ENCODE measurements around the gene SCAF1.

Gene SCAF1

GRCh38 chr19:49646586-49646985 lies 4.6 kb downstream of the SCAF1 start:
- DNase-seq (ENCODE audit: low read depth, low spot score): no peak

GRCh38 chr19:49651029-49651819 lies 9.2 kb downstream of the SCAF1 start:
- DNase-seq (ENCODE audit: low read depth, low spot score): no peak

- no peak for DNase-seq (ENCODE audit: low read depth, low spot score)
Observed at GRCh38 chr19:49651820-49652550, 10.0 kb downstream of the SCAF1 start.

DNA sequence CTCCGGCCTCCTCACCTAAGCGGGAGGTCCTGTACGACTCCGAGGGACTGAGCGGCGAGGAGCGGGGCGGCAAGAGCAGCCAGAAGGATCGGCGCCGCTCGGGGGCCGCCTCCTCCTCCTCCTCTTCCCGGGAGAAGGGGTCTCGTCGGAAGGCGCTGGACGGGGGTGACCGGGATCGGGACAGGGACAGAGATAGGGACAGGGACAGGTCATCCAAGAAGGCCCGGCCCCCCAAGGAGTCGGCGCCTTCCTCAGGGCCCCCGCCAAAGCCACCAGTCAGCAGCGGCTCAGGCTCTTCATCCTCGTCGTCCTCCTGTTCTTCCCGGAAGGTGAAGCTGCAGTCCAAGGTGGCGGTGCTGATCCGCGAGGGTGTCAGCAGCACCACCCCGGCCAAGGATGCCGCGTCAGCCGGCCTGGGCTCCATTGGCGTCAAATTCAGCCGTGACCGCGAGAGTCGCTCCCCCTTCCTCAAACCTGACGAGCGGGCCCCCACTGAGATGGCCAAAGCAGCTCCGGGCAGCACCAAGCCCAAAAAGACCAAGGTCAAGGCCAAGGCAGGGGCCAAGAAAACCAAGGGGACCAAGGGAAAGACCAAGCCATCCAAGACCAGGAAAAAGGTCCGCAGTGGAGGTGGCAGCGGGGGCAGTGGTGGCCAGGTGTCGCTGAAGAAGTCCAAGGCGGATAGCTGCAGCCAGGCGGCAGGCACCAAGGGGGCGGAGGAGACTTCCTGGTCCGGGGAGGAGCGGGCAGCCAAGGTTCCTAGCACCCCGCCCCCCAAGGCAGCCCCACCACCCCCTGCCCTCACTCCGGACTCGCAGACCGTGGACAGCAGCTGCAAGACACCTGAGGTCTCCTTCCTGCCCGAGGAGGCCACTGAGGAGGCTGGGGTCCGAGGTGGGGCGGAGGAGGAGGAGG lies 10.8 kb downstream of the SCAF1 start:
- no peak for DNase-seq (ENCODE audit: low read depth, low spot score)

- DNase-seq (ENCODE audit: low read depth, low spot score): no peak
Observed at GRCh38 chr19:49653466-49653806, 11.4 kb downstream of the SCAF1 start.

DNA sequence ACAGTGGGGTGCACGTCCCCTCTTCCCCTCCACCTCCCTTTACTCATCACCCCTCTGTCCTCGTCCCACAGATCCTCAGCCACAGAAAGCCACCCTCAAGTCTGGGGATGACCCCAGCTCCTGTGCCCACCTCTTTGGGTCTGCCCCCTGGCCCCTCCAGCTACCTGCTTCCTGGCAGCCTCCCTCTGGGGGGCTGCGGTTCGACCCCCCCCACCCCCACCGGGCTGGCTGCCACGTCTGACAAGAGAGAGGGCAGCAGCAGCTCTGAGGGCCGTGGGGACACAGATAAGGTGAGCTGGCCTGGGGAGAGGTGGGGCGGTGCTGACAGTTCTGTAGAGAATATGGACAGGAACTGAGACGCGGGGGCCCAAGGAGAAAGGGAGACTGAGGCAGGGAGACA lies 12.6 kb downstream of the SCAF1 start:
- DNase-seq (ENCODE audit: low read depth, low spot score): no peak

GRCh38 chr19:49655570-49656455 lies 13.8 kb downstream of the SCAF1 start:
- DNase-seq (ENCODE audit: low read depth, low spot score): no peak

GRCh38 chr19:49656456-49657109 lies 14.6 kb downstream of the SCAF1 start:
- DNase-seq (ENCODE audit: low read depth, low spot score): no peak

GRCh38 chr19:49657493-49658138 lies 15.6 kb downstream of the SCAF1 start:
- DNase-seq (ENCODE audit: low read depth, low spot score): no peak

DNA sequence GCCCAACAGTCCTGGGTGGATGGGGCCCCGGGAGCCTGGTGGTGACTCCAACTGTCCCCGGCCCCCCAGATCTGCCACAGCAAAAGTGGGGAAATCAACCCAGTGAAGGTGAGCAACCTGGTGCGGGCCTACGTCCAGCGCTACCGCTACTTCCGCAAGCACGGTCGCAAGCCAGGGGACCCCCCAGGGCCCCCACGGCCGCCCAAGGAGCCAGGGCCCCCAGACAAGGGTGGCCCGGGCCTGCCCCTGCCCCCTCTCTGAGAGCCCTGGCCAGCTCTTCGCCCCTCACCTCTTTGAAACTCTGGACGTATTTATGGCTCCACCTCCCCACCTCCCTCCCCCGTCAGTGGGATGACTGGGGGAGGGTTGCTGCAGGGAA lies 16.1 kb downstream of the SCAF1 start:
- DNase-seq (ENCODE audit: low read depth, low spot score): no peak

- DNase-seq (ENCODE audit: low read depth, low spot score): no peak
Observed at GRCh38 chr19:49658566-49659442, 16.8 kb downstream of the SCAF1 start.

DNA sequence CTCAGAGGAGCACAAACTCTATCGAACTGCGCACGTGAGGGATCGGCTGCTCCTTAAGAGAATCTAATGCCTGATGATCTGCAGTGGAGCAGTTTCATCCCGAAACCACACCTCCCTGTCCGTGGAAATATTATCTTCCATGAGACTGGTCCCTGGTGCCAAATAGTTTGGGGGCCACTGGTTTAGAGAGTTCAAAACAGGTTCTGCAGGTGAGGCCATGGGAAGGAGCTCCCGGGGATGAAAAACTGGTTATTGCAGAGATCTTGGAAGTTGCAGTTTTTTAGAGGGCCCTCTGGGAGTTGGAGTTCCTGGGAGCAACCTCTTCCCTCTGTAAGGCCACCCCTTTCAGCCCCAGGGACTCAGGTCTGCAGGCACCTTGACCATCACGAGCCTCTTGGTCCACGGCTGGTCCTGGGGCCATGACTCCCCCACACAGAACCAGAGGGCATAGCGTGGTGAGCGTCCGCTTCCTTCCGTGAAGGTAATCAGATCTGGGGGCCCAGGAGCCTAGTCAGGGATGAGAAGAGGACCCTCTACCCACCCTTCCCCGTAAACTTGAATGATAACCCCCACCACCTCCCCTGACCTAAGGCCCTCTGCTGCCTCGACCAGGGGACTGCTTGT lies 18.4 kb downstream of the SCAF1 start:
- DNase-seq (ENCODE audit: low read depth, low spot score): no peak

DNA sequence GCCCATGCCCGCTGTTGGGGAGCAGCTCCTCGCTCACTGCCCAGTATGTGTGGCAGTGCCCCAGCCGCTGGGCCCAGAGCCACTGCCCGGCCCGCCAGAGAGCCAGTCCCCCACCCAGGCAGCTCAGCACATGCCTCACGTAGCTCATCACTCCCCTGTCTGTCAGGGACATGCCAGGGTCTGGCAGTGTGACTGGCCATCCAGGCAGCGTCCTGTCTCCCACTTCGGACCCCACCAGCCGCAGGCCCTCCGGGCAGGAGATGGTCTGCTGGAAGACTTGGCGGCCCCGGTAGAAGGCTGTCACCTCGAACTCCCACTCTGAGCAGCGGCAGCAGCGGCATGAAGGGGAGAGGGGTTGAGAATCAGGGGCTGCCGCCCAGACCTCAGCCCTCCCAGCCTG lies 20.0 kb downstream of the SCAF1 start:
- no peak for DNase-seq (ENCODE audit: low read depth, low spot score)

DNA sequence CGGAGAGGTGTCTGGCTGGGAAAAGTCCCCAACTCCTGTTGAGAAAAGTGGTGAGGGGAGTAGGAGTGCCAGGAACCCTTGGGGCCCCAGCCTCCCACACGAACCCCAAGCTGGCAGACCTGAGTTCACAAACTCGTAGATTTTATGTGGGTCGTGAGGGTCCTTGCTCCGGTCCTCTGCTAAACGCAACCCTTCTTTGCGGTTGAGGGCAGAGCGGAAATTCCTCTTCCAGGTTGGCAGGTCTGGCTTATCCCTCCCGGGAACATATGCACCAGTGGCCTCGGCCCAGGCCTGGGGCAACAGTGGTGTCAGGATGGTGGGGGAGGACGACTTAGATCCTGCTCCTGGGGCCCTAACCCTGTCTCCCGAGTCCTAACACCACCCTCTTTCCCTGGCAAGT lies 21.2 kb downstream of the SCAF1 start:
- no peak for DNase-seq (ENCODE audit: low read depth, low spot score)

GRCh38 chr19:49664171-49665035 lies 22.4 kb downstream of the SCAF1 start:
- peak; percentile 94 for DNase-seq (ENCODE audit: low read depth, low spot score)

GRCh38 chr19:49665036-49665350 lies 23.0 kb downstream of the SCAF1 start:
- DNase-seq (ENCODE audit: low read depth, low spot score): no peak

GRCh38 chr19:49665351-49666119 lies 23.5 kb downstream of the SCAF1 start, which contains the start of the genes BCL2L12 and IRF3:
TSS of gene BCL2L12 (plus strand) at chr19:49665933. CDS start at chr19:49666693, 760 bp downstream.
TSS of gene IRF3 (minus strand) at chr19:49665857. CDS start at chr19:49664838, 1,019 bp downstream.
- DNase-seq (ENCODE audit: low read depth, low spot score): peak; percentile 96
